ENCODE measurements around the gene SFT2D2. TPM values are rescaled to one million over a fixed set of nuclear protein-coding genes. Genes with fewer than 3 reads are reported as not detected.

Gene SFT2D2
- total RNA-seq, 1 donor from 2014 or later, result 22.5 TPM

- H3K4me3 ChIP-seq (ENCODE audit: low read depth, low read length), result no peak overlapping the region
- no peak for DNase-seq (ENCODE audit: low read depth)
- no peak for TF ChIP-seq CTCF (conservative IDR thresholded peaks at IDR 0.05; ENCODE audit: low read depth, low read length)
Observed at GRCh38 chr1:168279253-168279652, 53.4 kb downstream of the SFT2D2 start.

- H3K4me3 ChIP-seq (ENCODE audit: low read depth, low read length), result no peak within 1 kb of the TSS
- DNase-seq (ENCODE audit: low read depth), result no peak
- TF ChIP-seq CTCF (conservative IDR thresholded peaks at IDR 0.05; ENCODE audit: low read depth, low read length), result no peak
Observed at GRCh38 chr1:168280296-168280927, 54.6 kb downstream of the SFT2D2 start, which contains the start of gene TBX19. TBX19 (plus strand) TSS chr1:168280877; CDS start chr1:168281091, 214 bp downstream.

GRCh38 chr1:168281603-168282325 is 56.0 kb downstream of the SFT2D2 start:
- no peak for DNase-seq (ENCODE audit: low read depth)
- TF ChIP-seq CTCF (conservative IDR thresholded peaks at IDR 0.05; ENCODE audit: low read depth, low read length), result no peak
- H3K4me3 ChIP-seq (ENCODE audit: low read depth, low read length), result no peak overlapping the region

GRCh38 chr1:168285521-168285790 is 59.7 kb downstream of the SFT2D2 start:
- TF ChIP-seq CTCF (conservative IDR thresholded peaks at IDR 0.05; ENCODE audit: low read depth, low read length), result no peak
- no peak overlapping the region for H3K4me3 ChIP-seq (ENCODE audit: low read depth, low read length)
- DNase-seq (ENCODE audit: low read depth), result no peak

- H3K4me3 ChIP-seq (ENCODE audit: low read depth, low read length), result no peak overlapping the region
- no peak for TF ChIP-seq CTCF (conservative IDR thresholded peaks at IDR 0.05; ENCODE audit: low read depth, low read length)
- no peak for DNase-seq (ENCODE audit: low read depth)
Observed at GRCh38 chr1:168285971-168286927, 60.4 kb downstream of the SFT2D2 start.

- no peak for DNase-seq (ENCODE audit: low read depth)
- no peak overlapping the region for H3K4me3 ChIP-seq (ENCODE audit: low read depth, low read length)
- TF ChIP-seq CTCF (conservative IDR thresholded peaks at IDR 0.05; ENCODE audit: low read depth, low read length), result no peak
Observed at GRCh38 chr1:168287237-168287664, 61.4 kb downstream of the SFT2D2 start.

Data from epithelial cell of proximal tubule (primary cell).